Femur (tissue), 1 donor: Measurements from ENCODE around the gene TMEM114.

Experiments used
- DNase-seq: peaks from one replicate; pipeline ENCODE4 v3.0.0-alpha.2; 2017

Gene TMEM114

DNA sequence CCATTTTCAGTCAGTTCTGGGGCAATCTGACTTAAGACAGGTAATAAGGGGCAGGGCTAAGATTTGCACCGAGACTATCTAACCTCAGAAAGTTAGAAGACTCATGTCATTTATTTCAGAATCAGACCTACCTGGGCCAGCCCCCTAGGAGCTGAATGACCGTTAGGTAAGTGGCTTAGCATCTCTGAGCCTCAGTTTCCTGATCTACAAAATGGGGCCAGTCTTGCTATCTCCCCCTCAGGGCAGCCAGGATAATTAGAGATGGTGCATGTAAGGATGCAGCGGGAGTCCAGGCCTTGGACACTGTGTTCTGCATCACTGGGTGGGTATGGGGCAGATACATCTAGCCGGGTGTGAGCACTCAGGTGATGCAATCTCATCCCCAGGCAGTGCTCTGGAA lies 20.8 kb upstream of the TMEM114 start:
- DNase-seq, result no peak

DNA sequence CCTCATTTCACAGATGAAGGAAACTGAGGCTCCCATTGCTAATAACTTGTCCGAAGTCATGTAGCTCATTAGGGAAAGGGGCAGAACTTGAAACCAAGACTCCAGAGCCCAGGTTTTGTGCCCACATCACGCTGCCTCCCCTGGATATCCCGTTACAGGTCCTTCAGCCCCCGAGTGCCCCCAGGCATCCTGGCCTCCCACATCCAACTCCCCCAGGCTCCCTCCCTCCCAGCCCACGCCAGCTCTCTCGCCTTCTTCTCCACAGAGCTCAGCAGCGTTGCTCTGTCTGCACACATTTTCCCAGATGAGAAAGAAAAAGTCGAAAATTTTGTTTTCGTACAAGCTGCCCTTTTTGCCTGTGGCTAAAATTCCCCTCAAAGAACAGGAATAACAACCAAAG lies 16.9 kb upstream of the TMEM114 start:
- no peak for DNase-seq

DNA sequence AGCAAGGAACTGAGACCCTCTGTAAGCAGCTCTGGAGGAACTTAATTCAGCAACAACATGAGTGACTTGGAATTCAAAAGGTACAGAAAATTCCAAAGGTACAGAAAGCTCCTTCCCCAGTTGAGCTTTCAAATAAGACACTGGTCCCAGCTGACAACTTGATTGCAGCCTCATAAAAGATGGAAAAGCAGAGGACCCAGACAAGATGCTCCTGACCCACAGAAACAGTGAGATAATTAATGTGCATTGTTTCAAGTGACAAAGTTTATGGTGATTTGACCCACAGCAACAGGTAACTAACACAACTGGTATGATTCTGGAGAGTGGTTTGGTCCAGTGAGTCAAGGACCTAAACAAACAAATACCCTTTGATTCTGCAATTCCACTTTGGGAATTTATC lies 15.2 kb upstream of the TMEM114 start:
- no peak for DNase-seq

GRCh38 chr16:8600144-8600775 lies 9.9 kb upstream of the TMEM114 start:
- DNase-seq, result no peak

- no peak for DNase-seq
Observed at GRCh38 chr16:8596581-8596980, 6.3 kb upstream of the TMEM114 start.

DNA sequence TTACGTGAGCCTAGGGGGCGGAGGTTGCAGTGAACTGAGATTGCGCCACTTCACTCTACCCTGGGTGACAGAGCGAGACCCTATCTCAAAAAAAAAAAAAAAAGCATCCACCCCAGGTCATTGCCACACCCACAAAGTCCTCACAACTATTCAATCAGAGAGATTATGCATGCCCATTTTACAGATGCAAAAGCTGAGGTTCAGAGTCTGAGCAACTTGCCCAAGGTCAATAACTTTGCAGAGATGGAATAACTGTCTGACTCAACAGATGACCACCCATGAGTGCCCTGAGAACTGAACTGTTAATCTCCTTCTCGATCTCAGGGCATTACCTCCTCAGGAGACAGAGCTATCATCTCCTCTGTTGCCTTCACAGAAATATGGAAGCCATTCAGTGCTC lies 5.5 kb upstream of the TMEM114 start:
- DNase-seq, result no peak

DNA sequence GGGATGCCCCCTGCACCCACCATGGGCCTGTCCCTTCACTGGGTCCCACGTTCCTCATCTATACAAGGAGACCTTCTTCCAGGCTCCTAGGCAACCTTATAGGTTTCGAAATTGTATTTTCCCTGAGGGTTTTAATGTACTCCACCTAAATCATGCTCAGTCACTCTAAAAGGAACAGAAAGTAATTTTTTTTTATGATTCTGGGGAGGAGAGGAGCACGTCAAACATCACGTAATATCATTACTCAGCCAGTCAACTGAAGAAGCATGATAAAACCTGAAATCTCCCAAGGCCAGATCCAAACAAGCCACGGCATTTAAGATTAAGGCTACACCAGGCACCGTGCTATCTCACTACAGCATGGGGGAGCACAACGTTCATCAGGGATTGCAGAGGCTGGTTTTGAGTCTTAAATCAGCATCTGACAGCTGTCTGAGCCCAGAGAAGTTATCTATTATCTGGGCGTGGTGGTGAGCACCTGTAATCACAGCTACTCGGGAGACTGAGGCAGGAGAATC lies 3.9 kb upstream of the TMEM114 start:
- DNase-seq, result no peak

DNA sequence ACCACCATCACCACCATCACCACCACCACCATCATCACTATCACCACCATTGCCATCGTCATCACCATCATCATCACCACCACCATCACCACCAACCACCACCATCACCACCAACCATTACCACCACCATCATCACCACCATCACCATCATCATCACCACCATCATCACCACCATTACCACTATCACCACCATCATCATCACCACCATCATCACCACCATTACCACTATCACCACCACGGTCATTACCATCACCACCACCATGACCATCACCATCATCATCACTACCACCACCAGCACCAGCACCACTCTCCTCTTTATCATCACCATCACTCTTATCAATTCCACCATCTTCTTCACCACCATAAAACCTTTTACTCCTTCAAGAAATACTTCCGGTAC lies 1.1 kb upstream of the TMEM114 start:
- DNase-seq, result no peak

GRCh38 chr16:8590811-8591210 lies 500 bp upstream of the TMEM114 start:
- no peak for DNase-seq

DNA sequence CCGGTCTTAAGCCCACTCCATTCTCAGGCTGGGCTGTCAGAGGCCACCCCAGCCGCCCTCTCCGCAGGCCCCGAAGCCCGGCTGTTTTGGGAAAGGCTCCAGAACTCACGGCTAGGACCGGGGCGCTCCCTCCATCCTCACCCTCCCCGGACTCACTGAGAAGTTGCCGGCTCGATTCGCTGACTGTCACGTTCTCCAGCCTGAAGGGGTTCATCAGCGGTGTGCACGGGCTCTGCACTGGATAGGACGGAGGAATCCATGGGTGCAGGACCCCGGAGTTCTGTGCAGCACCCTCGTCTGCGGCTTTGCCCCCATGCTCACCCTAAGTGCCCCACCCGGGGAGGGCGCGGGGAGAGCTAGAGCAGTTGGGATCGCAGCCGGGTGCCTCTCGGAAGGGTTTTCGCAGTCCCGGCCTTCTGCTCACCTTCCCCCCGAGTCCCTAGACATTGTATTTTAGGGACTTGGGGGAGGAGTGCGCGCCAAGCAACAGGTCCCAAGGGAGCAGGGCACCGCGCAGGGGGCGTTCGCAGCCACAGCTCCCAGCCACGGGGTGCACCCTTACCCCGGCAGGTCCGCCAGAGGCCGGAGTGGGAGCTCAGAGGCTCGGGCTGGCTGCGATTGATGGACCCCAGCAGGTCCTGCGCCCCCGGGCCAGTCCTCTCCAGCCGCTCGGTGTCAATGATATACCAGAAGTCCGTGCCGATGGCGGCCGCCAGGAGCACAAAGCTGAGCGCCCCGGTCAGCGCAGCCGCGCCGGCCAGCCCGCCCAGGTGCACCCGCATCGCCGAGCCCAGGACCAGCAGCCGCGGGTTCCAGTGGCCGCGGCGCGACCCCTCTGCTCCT lies 1.0 kb downstream of the TMEM114 start:
- no peak for DNase-seq

DNA sequence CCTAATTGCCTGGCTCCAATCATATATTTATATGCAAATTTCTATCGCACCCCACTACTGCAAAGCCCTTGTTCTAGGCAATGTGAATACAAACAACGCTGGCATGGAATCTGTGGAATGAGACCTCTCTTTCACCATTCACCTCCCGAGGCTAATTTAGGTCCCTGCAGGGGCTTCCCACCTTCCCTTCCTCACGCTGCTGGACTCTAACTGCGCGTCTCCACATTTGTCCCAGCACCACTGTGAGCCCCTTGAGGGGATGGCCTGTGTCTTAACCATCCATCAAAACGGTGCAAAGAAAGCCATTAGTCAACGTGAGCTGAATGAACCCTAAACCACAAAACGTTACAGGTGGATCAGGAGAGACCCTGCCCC lies 1.6 kb downstream of the TMEM114 start:
- DNase-seq, result no peak

DNA sequence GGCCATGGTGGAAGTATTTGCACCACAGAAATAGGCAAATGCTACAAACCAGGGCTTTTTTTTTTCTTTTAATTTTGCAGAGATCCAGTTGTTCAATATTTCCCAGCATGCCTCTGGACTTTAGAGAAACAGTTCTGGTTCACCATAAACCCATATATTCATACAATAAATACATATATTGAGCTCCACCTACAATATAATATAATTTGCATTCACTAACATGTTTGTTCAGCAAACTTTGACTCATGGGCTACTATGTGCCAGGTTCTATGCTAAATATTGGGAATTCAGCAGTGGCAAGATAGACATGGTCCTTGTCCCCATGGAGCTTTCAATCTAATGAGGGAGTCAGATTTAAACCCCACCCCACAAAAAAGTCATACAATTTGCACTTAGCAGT lies 3.2 kb downstream of the TMEM114 start:
- no peak for DNase-seq

DNA sequence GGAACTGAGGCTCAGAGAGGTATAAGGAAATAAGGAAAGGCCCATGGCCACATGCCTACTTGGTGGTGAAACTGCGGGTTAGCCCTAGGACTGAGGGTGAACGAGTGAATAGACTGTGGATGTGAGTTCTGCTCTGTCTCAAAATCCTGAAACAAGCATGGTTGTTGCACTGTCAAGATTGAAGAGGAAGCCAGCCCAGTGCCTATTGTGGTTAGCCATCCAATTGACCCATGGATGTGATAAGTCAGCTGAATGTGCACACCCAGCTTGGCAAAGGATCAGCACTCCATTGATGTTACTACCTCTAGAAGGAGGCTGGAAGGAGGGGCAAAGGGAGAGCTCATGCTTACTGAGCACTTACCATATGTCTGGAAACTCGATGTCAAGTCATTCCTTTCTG lies 4.5 kb downstream of the TMEM114 start:
- no peak for DNase-seq

GRCh38 chr16:8585041-8585440 lies 5.3 kb downstream of the TMEM114 start:
- DNase-seq, result no peak

DNA sequence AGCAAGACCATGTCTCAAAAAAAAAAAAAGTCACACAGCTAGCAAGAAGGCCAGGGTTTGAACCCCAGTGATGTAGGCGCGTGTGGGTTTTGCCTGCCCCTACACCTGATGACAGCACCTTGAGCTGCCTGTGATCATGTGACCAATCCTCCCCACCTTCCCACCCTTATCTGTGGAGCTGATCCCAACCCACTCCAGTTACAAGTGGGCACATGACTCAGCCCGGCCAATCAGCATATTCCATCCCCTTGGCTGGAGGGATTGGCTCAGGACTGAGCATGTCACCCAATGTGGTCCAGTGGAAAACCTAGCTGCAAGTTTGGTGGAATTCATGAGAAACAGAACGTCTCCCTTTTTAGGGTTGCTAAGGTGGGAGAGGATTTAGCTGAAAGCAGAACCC lies 6.6 kb downstream of the TMEM114 start:
- no peak for DNase-seq

DNA sequence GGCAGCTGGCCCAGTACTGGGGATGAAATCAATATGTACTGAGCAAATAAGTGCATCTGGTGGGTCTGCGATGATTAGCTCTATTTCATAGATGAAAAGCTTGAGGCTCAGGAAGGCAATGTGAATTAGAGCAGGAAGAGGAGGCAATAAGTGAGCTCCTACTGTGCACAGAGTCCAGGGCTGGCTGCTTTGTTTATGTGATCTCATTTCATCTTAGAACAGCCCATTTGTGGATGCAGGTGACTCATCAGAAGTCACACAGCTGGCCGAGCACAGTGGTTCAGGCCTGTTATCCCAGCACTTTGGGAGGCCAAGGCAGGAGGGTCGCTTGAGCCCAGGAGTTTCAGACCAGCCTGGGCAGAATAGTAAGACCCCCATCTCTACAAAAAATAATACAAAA lies 7.1 kb downstream of the TMEM114 start:
- no peak for DNase-seq

DNA sequence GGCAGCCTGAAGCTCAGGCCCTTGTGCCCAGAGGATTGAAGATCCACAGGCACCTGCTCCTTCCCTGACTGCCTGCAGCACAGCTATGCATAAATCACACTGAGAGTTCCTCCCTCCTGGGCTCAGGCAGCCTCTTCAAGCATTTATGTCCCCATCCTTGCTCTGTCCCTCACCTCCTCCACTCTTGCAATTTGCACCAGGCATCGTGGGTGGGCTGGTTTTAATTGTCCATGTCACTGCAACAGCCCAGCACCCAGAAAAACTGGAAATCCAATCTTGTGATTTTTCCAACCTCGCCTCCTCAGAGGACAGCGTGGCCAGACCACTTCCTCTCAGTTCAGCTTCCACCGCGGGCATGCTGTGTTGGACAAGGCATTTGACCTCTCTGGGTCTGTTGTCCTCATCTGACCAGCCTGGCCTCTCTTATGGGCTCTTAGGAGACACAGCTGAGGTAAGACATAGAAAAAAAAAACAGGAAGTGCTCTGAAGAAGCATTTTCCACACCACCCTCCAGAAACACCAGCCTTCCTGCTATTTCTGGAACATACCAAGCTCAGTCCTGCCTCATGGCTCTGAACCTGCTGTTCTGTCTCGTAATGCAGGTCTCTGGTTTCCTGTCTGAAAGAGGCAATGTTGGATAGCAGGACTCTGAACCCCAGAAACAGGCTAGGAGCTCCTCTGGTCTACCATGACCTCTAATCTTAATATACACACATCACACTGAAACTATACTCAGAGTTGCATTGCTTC lies 8.3 kb downstream of the TMEM114 start:
- DNase-seq, result no peak

DNA sequence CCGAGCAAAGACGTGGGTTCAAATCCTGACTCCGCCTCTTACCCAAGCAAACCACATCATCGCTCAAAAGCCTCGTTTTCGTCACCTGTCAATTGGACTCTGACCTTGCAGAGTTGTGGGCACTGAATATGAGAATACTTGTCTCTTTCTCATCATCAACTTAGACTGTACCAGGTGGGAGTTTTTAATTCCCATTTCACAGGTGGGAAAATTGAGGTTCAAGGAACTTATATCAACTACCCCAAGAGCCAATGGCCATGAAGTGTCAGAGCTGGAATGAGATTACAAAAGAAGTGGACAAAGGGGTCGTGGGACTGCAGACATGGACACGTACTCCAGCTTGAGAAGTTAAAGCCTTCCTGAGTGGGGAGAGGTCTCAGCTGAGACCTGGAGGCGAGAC lies 10.8 kb downstream of the TMEM114 start:
- DNase-seq, result no peak

DNA sequence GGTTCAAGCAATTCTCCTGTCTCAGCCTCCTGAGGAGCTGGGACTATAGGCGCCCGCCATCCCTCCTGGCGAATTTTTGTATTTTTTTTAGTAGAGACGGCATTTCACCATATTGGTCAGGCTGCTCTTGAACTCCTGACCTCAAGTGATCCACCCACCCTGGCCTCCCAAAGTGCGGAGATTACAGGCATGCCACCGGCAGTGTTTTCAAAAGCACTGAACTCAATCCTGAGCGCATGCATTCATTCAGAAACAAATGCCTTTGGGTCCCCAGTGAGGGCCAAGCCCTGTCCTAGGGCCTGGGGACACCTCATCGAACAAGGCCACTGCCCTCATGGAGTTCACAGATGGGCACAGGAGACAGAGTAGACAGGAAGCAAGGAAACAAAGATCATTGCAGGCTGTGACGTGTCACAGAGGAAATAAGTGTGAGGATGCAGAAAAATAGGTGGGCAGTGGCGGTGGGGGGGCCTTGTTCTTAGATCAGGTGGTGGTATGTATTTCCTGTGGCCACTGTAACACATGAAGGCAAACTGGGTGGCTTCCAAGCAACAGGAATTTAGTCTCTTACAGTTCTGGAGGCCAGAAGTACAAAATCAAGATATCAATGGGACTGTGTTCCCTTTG lies 12.5 kb downstream of the TMEM114 start:
- DNase-seq, result no peak

- DNase-seq, result no peak
Observed at GRCh38 chr16:8576141-8577004, 13.9 kb downstream of the TMEM114 start.

GRCh38 chr16:8575399-8575798 lies 14.9 kb downstream of the TMEM114 start:
- no peak for DNase-seq
